Measurements from ENCODE around the gene OPCML. TPM values are rescaled to one million over a fixed set of nuclear protein-coding genes. Genes with fewer than 3 reads are reported as not detected.

OPCML gene
- total RNA-seq, 1 donor from 2014 or later: not detected

DNA sequence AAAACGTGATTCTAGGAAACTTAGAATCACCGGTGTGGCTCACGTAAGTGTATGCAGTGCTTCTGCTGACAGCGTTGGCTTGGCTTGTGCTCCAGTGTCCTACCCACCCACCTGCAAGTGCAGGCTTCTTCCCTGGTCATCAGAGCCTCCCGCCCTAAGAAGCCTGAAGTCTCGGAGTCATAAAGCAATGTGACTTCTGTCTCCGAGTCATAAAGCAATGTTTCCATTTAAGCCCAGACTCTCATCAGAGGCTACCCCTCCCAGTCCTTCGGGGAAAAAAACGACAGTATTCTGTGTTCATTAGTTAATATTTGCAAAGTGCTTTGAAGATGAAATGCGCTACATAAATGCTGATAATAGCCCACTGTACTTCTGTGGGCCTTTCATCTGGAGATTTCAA is 293.8 kb downstream of the OPCML start:
- CTCF ChIA-PET: no interaction called here
- TF ChIP-seq, protein P1, sequence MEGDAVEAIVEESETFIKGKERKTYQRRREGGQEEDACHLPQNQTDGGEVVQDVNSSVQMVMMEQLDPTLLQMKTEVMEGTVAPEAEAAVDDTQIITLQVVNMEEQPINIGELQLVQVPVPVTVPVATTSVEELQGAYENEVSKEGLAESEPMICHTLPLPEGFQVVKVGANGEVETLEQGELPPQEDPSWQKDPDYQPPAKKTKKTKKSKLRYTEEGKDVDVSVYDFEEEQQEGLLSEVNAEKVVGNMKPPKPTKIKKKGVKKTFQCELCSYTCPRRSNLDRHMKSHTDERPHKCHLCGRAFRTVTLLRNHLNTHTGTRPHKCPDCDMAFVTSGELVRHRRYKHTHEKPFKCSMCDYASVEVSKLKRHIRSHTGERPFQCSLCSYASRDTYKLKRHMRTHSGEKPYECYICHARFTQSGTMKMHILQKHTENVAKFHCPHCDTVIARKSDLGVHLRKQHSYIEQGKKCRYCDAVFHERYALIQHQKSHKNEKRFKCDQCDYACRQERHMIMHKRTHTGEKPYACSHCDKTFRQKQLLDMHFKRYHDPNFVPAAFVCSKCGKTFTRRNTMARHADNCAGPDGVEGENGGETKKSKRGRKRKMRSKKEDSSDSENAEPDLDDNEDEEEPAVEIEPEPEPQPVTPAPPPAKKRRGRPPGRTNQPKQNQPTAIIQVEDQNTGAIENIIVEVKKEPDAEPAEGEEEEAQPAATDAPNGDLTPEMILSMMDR (IDR thresholded peaks at IDR 0.05): no peak
- intact Hi-C loops (cut with micrococcal nuclease): no loop called here
- H3K27ac Mint-ChIP-seq: no peak overlapping the region
- ATAC-seq (ENCODE audit: low read depth) (no peak), DNase-seq (no peak)
- POLR2A ChIA-PET: no interaction called here
- no peaks in the 10 kb centered on the region for H3K27me3 Mint-ChIP-seq
- no peak overlapping the region for H3K4me3 Mint-ChIP-seq
- H3K9me3 Mint-ChIP-seq: peaks cover 4% of the 10 kb centered on the region
- no peaks in the 10 kb centered on the region for H3K4me1 Mint-ChIP-seq
- H3K36me3 Mint-ChIP-seq (ENCODE audit: low read depth): no peaks in the 10 kb centered on the region

DNA sequence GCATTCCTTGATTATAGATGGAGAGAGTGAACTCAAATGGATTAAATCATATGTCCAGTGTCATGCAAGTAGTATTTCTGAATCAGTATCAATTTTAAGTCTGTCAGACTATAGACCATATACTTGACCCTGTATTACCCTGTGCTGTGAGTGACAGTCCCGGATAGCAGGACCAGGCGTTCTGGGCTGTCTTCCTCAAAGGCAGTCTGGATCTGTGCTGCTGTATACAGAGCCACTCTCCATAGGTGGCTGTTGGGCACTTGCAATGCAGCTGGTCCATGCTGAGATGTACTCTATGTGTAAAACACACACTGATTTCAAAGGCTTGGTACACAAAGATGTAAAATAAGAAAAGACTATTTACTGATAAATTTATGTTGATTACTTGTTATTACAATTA is 294.3 kb downstream of the OPCML start:
- intact Hi-C loops (cut with micrococcal nuclease): no loop called here
- ChIA-PET CTCF (no interaction called here), POLR2A (no interaction called here)
- no peaks in the 10 kb centered on the region for H3K4me1 Mint-ChIP-seq
- no peaks in the 10 kb centered on the region for H3K36me3 Mint-ChIP-seq (ENCODE audit: low read depth)
- H3K27me3 Mint-ChIP-seq: no peaks in the 10 kb centered on the region
- no peak for ATAC-seq (ENCODE audit: low read depth)
- no peak overlapping the region for H3K27ac Mint-ChIP-seq
- H3K4me3 Mint-ChIP-seq: no peak overlapping the region
- no peak for DNase-seq
- peaks cover 5% of the 10 kb centered on the region for H3K9me3 Mint-ChIP-seq
- TF ChIP-seq, protein P1 (IDR thresholded peaks at IDR 0.05): no peak

DNA sequence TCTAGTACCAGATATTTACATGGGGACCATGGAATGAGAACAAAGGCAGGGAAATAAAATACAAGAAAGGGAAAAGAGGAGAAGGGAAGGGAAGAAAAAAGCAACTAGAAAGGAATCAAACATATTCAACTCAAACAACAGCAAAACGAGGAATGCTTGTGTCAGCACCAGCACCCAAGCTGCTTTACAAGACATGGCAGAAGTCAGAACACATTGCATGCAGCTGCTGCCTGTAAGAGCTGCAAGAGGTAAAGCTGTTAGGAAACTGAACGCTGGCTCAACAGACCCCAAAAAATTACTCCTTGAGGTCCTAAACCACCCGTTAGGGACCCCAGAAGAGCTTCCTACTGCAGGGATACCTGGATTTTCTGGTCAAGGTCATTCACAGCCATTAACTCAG is 296.9 kb downstream of the OPCML start:
- no peak for ATAC-seq (ENCODE audit: low read depth)

DNA sequence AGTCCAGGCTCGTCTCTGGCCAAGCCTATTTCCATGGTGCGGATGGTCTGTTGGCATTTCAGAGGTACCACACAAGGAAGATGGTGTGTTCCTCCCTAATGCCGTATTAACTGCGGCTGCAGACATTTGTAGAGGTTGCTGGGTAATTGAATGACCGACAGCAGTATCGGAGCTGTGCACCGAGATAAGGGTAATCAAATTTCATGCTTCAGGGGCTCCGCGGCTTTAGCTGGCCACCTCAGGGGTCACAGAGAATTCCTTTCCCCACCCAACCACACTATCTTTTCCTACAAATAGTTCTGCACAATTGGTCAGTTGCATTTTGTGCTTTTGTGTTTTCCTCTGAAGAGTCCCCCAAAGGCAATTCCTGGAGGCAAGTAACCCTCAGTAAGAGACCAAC is 297.4 kb downstream of the OPCML start:
- ATAC-seq (ENCODE audit: low read depth): no peak
- Mint-ChIP-seq H3K9me3 (peaks cover 9% of the 10 kb centered on the region), H3K36me3 (ENCODE audit: low read depth) (no peaks in the 10 kb centered on the region), H3K27ac (no peak overlapping the region), H3K4me1 (no peaks in the 10 kb centered on the region), H3K27me3 (no peaks in the 10 kb centered on the region), H3K4me3 (no peak overlapping the region)
- POLR2A ChIA-PET: no interaction called here
- TF ChIP-seq, protein P1 (IDR thresholded peaks at IDR 0.05): no peak
- no peak for DNase-seq
- CTCF ChIA-PET: no interaction called here
- intact Hi-C loops (cut with micrococcal nuclease): no loop called here

More for the DNA sequence above, 296.9 kb downstream of the OPCML start:
- Mint-ChIP-seq H3K36me3 (ENCODE audit: low read depth) (no peaks in the 10 kb centered on the region), H3K4me3 (no peak overlapping the region), H3K9me3 (peaks cover 9% of the 10 kb centered on the region), H3K27ac (no peak overlapping the region), H3K27me3 (no peaks in the 10 kb centered on the region), H3K4me1 (no peaks in the 10 kb centered on the region)
- intact Hi-C loops (cut with micrococcal nuclease): no loop called here
- no peak for DNase-seq
- CTCF ChIA-PET: no interaction called here
- POLR2A ChIA-PET: no interaction called here
- TF ChIP-seq, protein P1 (IDR thresholded peaks at IDR 0.05): no peak

DNA sequence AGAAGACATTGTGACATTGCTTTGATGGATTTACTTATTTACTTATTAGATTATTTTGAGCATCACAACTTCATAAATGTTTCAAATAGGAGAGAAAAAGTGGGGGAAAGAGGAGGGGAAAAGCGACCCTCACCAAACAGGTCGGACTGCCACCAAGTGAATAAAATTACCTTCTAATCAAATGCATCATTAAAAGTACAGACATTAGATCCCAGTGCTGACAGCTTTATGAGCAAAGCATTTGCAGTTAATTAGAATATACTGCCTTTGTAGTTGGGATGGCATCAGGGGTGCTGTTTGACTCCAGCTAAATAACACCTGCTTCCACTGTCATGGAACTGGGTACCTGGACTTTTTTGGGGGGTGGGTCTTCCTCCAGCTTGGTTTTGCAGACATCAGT is 299.6 kb downstream of the OPCML start:
- POLR2A ChIA-PET: no interaction called here
- Mint-ChIP-seq H3K27ac (no peak overlapping the region), H3K27me3 (peaks cover 6% of the 10 kb centered on the region), H3K4me1 (no peaks in the 10 kb centered on the region), H3K4me3 (no peak overlapping the region), H3K36me3 (ENCODE audit: low read depth) (no peaks in the 10 kb centered on the region), H3K9me3 (peaks cover 9% of the 10 kb centered on the region)
- intact Hi-C loops (cut with micrococcal nuclease): no loop called here
- TF ChIP-seq, protein P1 (IDR thresholded peaks at IDR 0.05): no peak
- ATAC-seq (ENCODE audit: low read depth): no peak
- no peak for DNase-seq
- CTCF ChIA-PET: no interaction called here

All from activated B cell treated with CpG ODN at 0.5 μM for 24 hours (primary cell).